Stomach (tissue), 9 donors: ENCODE measurements around the gene ST6GALNAC3. TPM values are rescaled to one million over a fixed set of nuclear protein-coding genes. Genes with fewer than 3 reads are reported as not detected.

Experiments
- DNase-seq, 2 donors: peaks; one replicate each; pipeline versions ENCODE4 v3.0.0 to v3.0.0-alpha.2; 2013 to 2019
- H3K27ac ChIP-seq, 5 donors: fragments of 200-600 bp in 4 of 5; sonication (generic) in 4 of 5; one replicate each; pipeline ENCODE4 v1.5.1; 2013 to 2019; ENCODE audit warnings: mild to moderate bottlenecking in 1 of 5, moderate library complexity in 1 of 5
- H3K27me3 ChIP-seq, 3 donors: fragments of 200-600 bp; sonication (generic); one replicate each; pipeline ENCODE4 v1.5.1; 2017 to 2019; ENCODE audit warnings: mixed run types in 1 of 3
- H3K36me3 ChIP-seq, 4 donors: fragments of 200-600 bp; sonication (generic); 1 replicate in 3 of 4; 2 replicates in 1 of 4; pipeline ENCODE4 v1.5.1; 2016 to 2019
- H3K4me1 ChIP-seq, 4 donors: fragments of 200-600 bp; sonication (generic); one replicate each; pipeline ENCODE4 v1.5.1; 2016 to 2019
- H3K4me3 ChIP-seq, 4 donors: fragments of 200-600 bp; sonication (generic) in 3 of 4; one replicate each; pipeline ENCODE4 v1.5.1; 2016 to 2019; ENCODE audit warnings: mild to moderate bottlenecking in 1 of 4
- H3K9me3 ChIP-seq, 4 donors: fragments of 200-600 bp; sonication (generic); one replicate each; pipeline ENCODE4 v1.5.1; 2016 to 2019
- CTCF ChIP-seq, 7 experiments: fragments of 450-650 bp in 4 of 7; fragments of 200-600 bp in 3 of 7; sonication (generic) in 3 of 7; IDR thresholded peaks; one replicate each; pipeline ENCODE4 v1.5.1; 2016 to 2019; ENCODE audit warnings: antibody characterized with exemption in 7 of 7, control low read depth in 2 of 7, mild to moderate bottlenecking in 1 of 7
- EP300 ChIP-seq: sonication (generic); formaldehyde crosslinking; IDR thresholded peaks from one replicate; pipeline ENCODE4 v1.6.1; 2017; ENCODE audit warnings: antibody characterized with exemption
- POLR2A ChIP-seq, 4 donors: fragments of 450-650 bp; IDR thresholded peaks; one replicate each; pipeline ENCODE4 v1.6.1; 2016; ENCODE audit warnings: antibody characterized with exemption in 4 of 4, control low read depth in 2 of 4, mild to moderate bottlenecking in 1 of 4, moderate library complexity in 1 of 4
- POLR2AphosphoS5 ChIP-seq, 3 donors: sonication (generic); formaldehyde crosslinking; IDR thresholded peaks; one replicate each; pipeline ENCODE4 v1.6.1; 2016; ENCODE audit warnings: antibody characterized with exemption in 3 of 3
- WGBS, 5 donors: extraction: QIAGEN DNeasy Blood & Tissue Kit in 3 of 5; methylation state at CpG; one replicate each; pipeline versions ENCODE4 v1.1.5 to v1.1.7; 2013 to 2018; 5-methylcytosine and 5-hydroxymethylcytosine counted together
- intact Hi-C: fragments of 100-400 bp; cut with DNase I; formaldehyde crosslinking; loops from one replicate; pipeline ENCODE4 v1.15.1; 2023; ENCODE audit warnings: low total_unique reads
- polyA plus RNA-seq, 3 donors: library from polyadenylated mRNA; stranded (reverse); fragments of 200-250 nt; gene quantifications; one replicate each; pipeline ENCODE4 v1.2.3, GENCODE V29; 2013
- total RNA-seq, 5 donors: library from RNA; depleted of rRNA; stranded (reverse); fragments of >200 nt; gene quantifications; one replicate each; pipeline versions ENCODE4 v1.1.0 to v1.2.3, GENCODE V29; 2014 to 2016
- donor health status: healthy with polysubstance abuse.
- donor health status: Bipolar disorder and iron deficiency.
- donor health status: healthy.

ST6GALNAC3 gene
- total and polyA plus RNA-seq, 8 donors: under 0.01 to 21.7 (median 1.2) TPM; not detected in 1

- TF ChIP-seq CTCF (IDR thresholded peaks at IDR 0.05) (no peak), POLR2AphosphoS5 (IDR thresholded peaks at IDR 0.05) (no peak), EP300 (no peak), POLR2A (IDR thresholded peaks at IDR 0.05) (no peak)
- H3K27ac ChIP-seq: no peak overlapping the region
- 66 to 82% (median 76%) methylated on average over 4 of the region's 4 CpGs for WGBS, 5 donors
- H3K27me3 ChIP-seq: no peaks in the 10 kb centered on the region
- intact Hi-C loops: no loop called here
- no peaks in the 10 kb centered on the region for H3K4me1 ChIP-seq
- no peaks in the 10 kb centered on the region for H3K9me3 ChIP-seq
- no peak overlapping the region for H3K4me3 ChIP-seq
- DNase-seq: no peak
- H3K36me3 ChIP-seq: no peaks in the 10 kb centered on the region
Observed at GRCh38 chr1:76585980-76586674, 511.6 kb downstream of the ST6GALNAC3 start.

- Histone ChIP-seq H3K4me3 (no peak overlapping the region), H3K9me3 (no peaks in the 10 kb centered on the region), H3K36me3 (no peaks in the 10 kb centered on the region), H3K27ac (no peak overlapping the region), H3K4me1 (no peaks in the 10 kb centered on the region), H3K27me3 (no peaks in the 10 kb centered on the region)
- 62 to 90% (median 79%) methylated on average over 7 to 9 of the region's 9 CpGs for WGBS, 5 donors
- intact Hi-C loops: no loop called here
- peak in 1 of 2 donors; percentile 21 for DNase-seq
- no peak for TF ChIP-seq POLR2A (IDR thresholded peaks at IDR 0.05)
- no peak for TF ChIP-seq POLR2AphosphoS5 (IDR thresholded peaks at IDR 0.05)
- no peak for TF ChIP-seq CTCF (IDR thresholded peaks at IDR 0.05)
- no peak for TF ChIP-seq EP300
Observed at GRCh38 chr1:76587212-76587611, 512.7 kb downstream of the ST6GALNAC3 start.

- Histone ChIP-seq H3K27ac (no peak overlapping the region), H3K4me3 (no peak overlapping the region), H3K36me3 (no peaks in the 10 kb centered on the region), H3K27me3 (no peaks in the 10 kb centered on the region), H3K9me3 (peaks cover 0 to 8% (median 0%) of the 10 kb centered on the region in 4 donors), H3K4me1 (no peaks in the 10 kb centered on the region)
- no peak for DNase-seq
- intact Hi-C loops: no loop called here
- WGBS, 5 donors: 84 to 100% (median 91%) methylated on average over 1 of the region's 1 CpG
- TF ChIP-seq POLR2A (IDR thresholded peaks at IDR 0.05): no peak
- TF ChIP-seq POLR2AphosphoS5 (IDR thresholded peaks at IDR 0.05): no peak
Observed at GRCh38 chr1:76591461-76591860, 516.9 kb downstream of the ST6GALNAC3 start.

- no peak for TF ChIP-seq EP300
- TF ChIP-seq CTCF (IDR thresholded peaks at IDR 0.05): no peak
- no peak for TF ChIP-seq POLR2AphosphoS5 (IDR thresholded peaks at IDR 0.05)
- TF ChIP-seq POLR2A (IDR thresholded peaks at IDR 0.05): no peak
- Histone ChIP-seq H3K27ac (no peak overlapping the region), H3K9me3 (peaks cover 0 to 8% (median 0%) of the 10 kb centered on the region in 4 donors), H3K27me3 (no peaks in the 10 kb centered on the region), H3K4me3 (no peak overlapping the region), H3K4me1 (no peaks in the 10 kb centered on the region), H3K36me3 (no peaks in the 10 kb centered on the region)
- DNase-seq: no peak
- WGBS, 5 donors: 87 to 93% (median 90%) methylated on average over 2 of the region's 2 CpGs
- intact Hi-C loops: no loop called here
Observed at GRCh38 chr1:76591963-76592362, 517.4 kb downstream of the ST6GALNAC3 start.

GRCh38 chr1:76593141-76593540 lies 518.6 kb downstream of the ST6GALNAC3 start:
- Histone ChIP-seq H3K27ac (no peak overlapping the region), H3K36me3 (no peaks in the 10 kb centered on the region), H3K4me1 (no peaks in the 10 kb centered on the region), H3K27me3 (no peaks in the 10 kb centered on the region), H3K9me3 (peaks cover 0 to 8% (median 0%) of the 10 kb centered on the region in 4 donors), H3K4me3 (no peak overlapping the region)
- TF ChIP-seq POLR2A (IDR thresholded peaks at IDR 0.05) (no peak), EP300 (no peak), CTCF (IDR thresholded peaks at IDR 0.05) (no peak), POLR2AphosphoS5 (IDR thresholded peaks at IDR 0.05) (no peak)
- intact Hi-C loops: no loop called here
- DNase-seq: no peak
